ENCODE measurements around the gene CHRND.

GRCh38 chr2:232571026-232571474 is 45.1 kb downstream of the CHRND start:
- TF ChIP-seq CTCF (IDR thresholded peaks at IDR 0.05) (no peak), POLR2A (IDR thresholded peaks at IDR 0.05) (no peak), EP300 (IDR thresholded peaks at IDR 0.05) (no peak)
